Endothelial cell of umbilical vein (primary cell): Measurements from ENCODE around the gene PRKCZ. TPM values are rescaled to one million over a fixed set of nuclear protein-coding genes. Genes with fewer than 3 reads are reported as not detected.

Experiments used
- BruUV-seq: library from RNA; stranded (reverse); fragments of 400-500 nt; replicated peaks from 2 replicates; lab custom pipeline; 2021; lab: Mats Ljungman, UMichigan
- CTCF ChIA-PET: fragments of 300-600, 350-600 bp; sonication (Branson Sonifier 250); formaldehyde crosslinking; loops from one replicate; lab custom pipeline; 2021; ENCODE audit warnings: antibody characterized with exemption, inconsistent platforms; lab: Charles Lee
- POLR2A ChIA-PET: fragments of 300-600, 350-600 bp; sonication (Branson Sonifier 250); formaldehyde crosslinking; loops from one replicate; lab custom pipeline; 2021; ENCODE audit warnings: antibody characterized with exemption, inconsistent platforms; lab: Charles Lee
- DNase-seq: peaks from one replicate; pipeline ENCODE4 v3.0.0-alpha.2; 2011; ENCODE audit warnings: low read depth, low spot score
- FAIRE-seq: peaks from 2 replicates; lab custom pipeline; 2011; peaks lifted over from hg19 to GRCh38; lab: Jason Lieb, UNC
- H2AFZ ChIP-seq: 2 replicates; pipeline ENCODE4 v1.6.0; 2012; ENCODE audit warnings: low read depth, low read length, control low read depth, inconsistent platforms
- H3K27ac ChIP-seq: 2 replicates; pipeline ENCODE4 v1.5.1; 2011; ENCODE audit warnings: low read depth, mild to moderate bottlenecking, control low read depth, low read length, moderate library complexity; ENCODE audit not compliant: insufficient read depth
- H3K27me3 ChIP-seq, 2 experiments: 2 replicates each; pipeline versions ENCODE4 v1.6.0 to v1.6.1; 2011; ENCODE audit warnings: low read length in 2 of 2, mixed read lengths in 1 of 2; ENCODE audit not compliant: control insufficient read depth in 2 of 2, insufficient read depth in 2 of 2
- H3K36me3 ChIP-seq, 2 experiments: 2 replicates in 1 of 2; 3 replicates in 1 of 2; pipeline ENCODE4 v1.5.1; 2011; ENCODE audit warnings: low read length in 2 of 2, mild to moderate bottlenecking in 1 of 2, moderate library complexity in 1 of 2; ENCODE audit not compliant: control insufficient read depth in 2 of 2, insufficient read depth in 2 of 2; ENCODE audit errors: extremely low read depth in 1 of 2
- H3K4me1 ChIP-seq: 3 replicates; pipeline ENCODE4 v1.5.1; 2011; ENCODE audit warnings: mild to moderate bottlenecking, low read length; ENCODE audit not compliant: control insufficient read depth, insufficient read depth; ENCODE audit errors: extremely low read depth
- H3K4me2 ChIP-seq: 2 replicates; pipeline ENCODE4 v1.6.1; 2011; ENCODE audit warnings: low read length, control low read depth, mixed read lengths; ENCODE audit not compliant: insufficient read depth
- H3K4me3 ChIP-seq, 3 experiments: fragments of 200-600 bp in 1 of 3; sonication (generic), shearing (Covaris generic) in 1 of 3; replicated peaks in 1 of 3; 2 replicates each; pipeline ENCODE4 v1.5.1; 2011 to 2016; ENCODE audit warnings: control low read depth in 3 of 3, low read length in 3 of 3, mild to moderate bottlenecking in 2 of 3, inconsistent platforms in 1 of 3, low read depth in 1 of 3, moderate library complexity in 1 of 3; ENCODE audit not compliant: insufficient read depth in 1 of 3
- H3K79me2 ChIP-seq: 2 replicates; pipeline ENCODE4 v1.6.0; 2012; ENCODE audit warnings: low read length, inconsistent platforms; ENCODE audit not compliant: control insufficient read depth, insufficient read depth
- H3K9ac ChIP-seq: replicated peaks from 2 replicates; pipeline ENCODE3; 2011; ENCODE audit warnings: low read length, control low read depth; ENCODE audit not compliant: insufficient read depth; ENCODE audit errors: extremely low read depth
- H3K9me1 ChIP-seq: replicated peaks from 3 replicates; pipeline ENCODE4 v1.6.0; 2011; ENCODE audit warnings: mild to moderate bottlenecking, low read length; ENCODE audit not compliant: control insufficient read depth, insufficient read depth; ENCODE audit errors: extremely low read depth
- H3K9me3 ChIP-seq: replicated peaks from 2 replicates; pipeline ENCODE4 v1.5.1; 2012; ENCODE audit warnings: low read length, inconsistent platforms; ENCODE audit not compliant: control insufficient read depth, insufficient read depth
- H4K20me1 ChIP-seq: replicated peaks from 2 replicates; pipeline ENCODE3; 2011; ENCODE audit warnings: mild to moderate bottlenecking, low read length; ENCODE audit not compliant: control insufficient read depth, insufficient read depth; ENCODE audit errors: extremely low read depth
- EZH2 ChIP-seq: IDR thresholded peaks from 2 replicates; pipeline ENCODE4 v1.6.1; 2012; ENCODE audit warnings: borderline replicate concordance, low read depth, mild to moderate bottlenecking, moderate library complexity, low read length, inconsistent platforms; ENCODE audit not compliant: severe bottlenecking
- FOS ChIP-seq: IDR thresholded peaks from 2 replicates; pipeline ENCODE4 v1.6.1; 2011; ENCODE audit warnings: mild to moderate bottlenecking, low read length, moderate library complexity, borderline replicate concordance; ENCODE audit not compliant: insufficient read depth
- GATA2 ChIP-seq: IDR thresholded peaks from 2 replicates; pipeline ENCODE4 v1.7.0; 2011; ENCODE audit warnings: low read depth, mild to moderate bottlenecking, moderate library complexity, mixed read lengths, low read length; ENCODE audit not compliant: insufficient read length, insufficient read depth
- JUN ChIP-seq: IDR thresholded peaks from 2 replicates; pipeline ENCODE4 v1.6.1; 2011; ENCODE audit warnings: borderline replicate concordance, low read depth; ENCODE audit not compliant: insufficient read length, insufficient read depth
- MAX ChIP-seq: IDR thresholded peaks from 2 replicates; pipeline ENCODE4 v1.6.1; 2011; ENCODE audit not compliant: insufficient read depth, insufficient read length
- MYC ChIP-seq: IDR thresholded peaks from one replicate; pipeline ENCODE4 v1.6.1; 2011; ENCODE audit warnings: mild to moderate bottlenecking, low read depth, low read length
- POLR2A ChIP-seq: IDR thresholded peaks from 2 replicates; pipeline ENCODE4 v1.6.1; 2012; ENCODE audit warnings: low read depth, mild to moderate bottlenecking, control low read depth, low read length
- POLR2AphosphoS5 ChIP-seq: IDR thresholded peaks from 2 replicates; pipeline ENCODE4 v1.6.1; 2012; ENCODE audit warnings: low read depth, mild to moderate bottlenecking, control low read depth, low read length, moderate library complexity; ENCODE audit not compliant: insufficient read depth
- dilution Hi-C: fragments of 300-500 bp; cut with MboI; formaldehyde crosslinking; loops from one replicate; pipeline ENCODE4 v1.15.0; 2019; ENCODE audit warnings: low sequenced_read_pairs; ENCODE audit not compliant: extremely low pct_ligation_motif_present
- intact Hi-C: fragments of 100-400 bp; cut with micrococcal nuclease; formaldehyde crosslinking; loops from one replicate; pipeline ENCODE4 v1.10.0; 2022
- polyA plus RNA-seq, 4 experiments: library from polyadenylated mRNA; depleted of rRNA in 3 of 4; stranded (reverse) in 3 of 4; unstranded in 1 of 4; fragments of >200 nt; gene quantifications; 2 replicates each; pipeline versions ENCODE4 v1.2.1 to v1.2.3, GENCODE V29; 2011 to 2012; ENCODE audit warnings: missing spikeins in 1 of 4
- total RNA-seq: library from RNA; stranded (reverse); gene quantifications from 2 replicates; pipeline ENCODE4 v1.2.3, GENCODE V29; 2021
- TF ChIP-seq, protein P1 (sequence below), 2 donors: IDR thresholded peaks; 1 replicate in 1 of 2; 2 replicates in 1 of 2; pipeline ENCODE4 v1.5.1; 2011; ENCODE audit warnings: low read length in 2 of 2, mild to moderate bottlenecking in 2 of 2, moderate library complexity in 2 of 2, control low read depth in 1 of 2, inconsistent platforms in 1 of 2, low read depth in 1 of 2; ENCODE audit not compliant: insufficient read depth in 1 of 2; ENCODE audit errors: extremely low read depth in 1 of 2

Gene PRKCZ
- total and polyA plus RNA-seq, 2 donors (not counting 3 experiments of a cell fraction or from before 2014, with no cell fraction given) = 0.22 to 1.7 TPM

DNA sequence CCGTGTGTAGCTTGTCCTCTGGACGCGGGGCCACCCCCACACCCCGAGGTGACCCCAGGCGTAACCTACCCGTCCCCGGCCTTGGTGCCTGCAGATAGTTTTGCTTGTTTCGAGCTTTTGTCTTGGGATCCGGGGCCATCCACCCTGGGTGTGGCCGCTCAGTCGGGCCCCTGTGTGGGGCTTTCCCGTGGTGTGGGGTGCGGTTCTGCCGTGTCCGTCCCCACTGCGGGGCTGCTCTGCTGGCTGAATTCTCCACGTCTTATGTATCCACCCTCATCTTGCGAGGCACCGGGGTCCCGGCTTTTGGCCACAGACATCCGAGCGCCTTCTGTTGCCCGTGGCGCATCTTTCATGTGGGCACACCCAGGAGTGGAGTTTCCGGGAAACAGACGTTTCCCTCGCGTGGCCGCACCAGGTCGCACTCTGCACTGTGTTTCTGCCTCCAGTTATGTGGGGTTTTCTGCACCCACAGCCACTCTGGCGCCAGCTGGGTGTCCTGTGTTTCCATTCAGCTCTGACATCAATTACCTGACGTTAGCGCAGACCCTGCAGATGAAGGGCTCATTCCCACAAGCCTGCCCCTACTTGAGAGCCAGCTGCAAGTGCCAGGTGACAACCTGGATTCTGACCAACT is 64.9 kb downstream of the PRKCZ start:
- no peak overlapping the region for H3K9ac ChIP-seq
- no peak for DNase-seq
- no peaks in the 10 kb centered on the region for H3K4me1 ChIP-seq
- H3K79me2 ChIP-seq = no peaks in the 10 kb centered on the region
- no peaks in the 10 kb centered on the region for H3K9me1 ChIP-seq
- H3K4me3 ChIP-seq = no peak overlapping the region
- no peak overlapping the region for H3K27ac ChIP-seq
- H3K36me3 ChIP-seq = no peaks in the 10 kb centered on the region
- no peak overlapping the region for H2AFZ ChIP-seq
- no TSS peak for BruUV-seq
- no peak overlapping the region for H3K4me2 ChIP-seq
- no peak for FAIRE-seq
- H3K9me3 ChIP-seq = no peaks in the 10 kb centered on the region
- dilution Hi-C loops (no loop called here), intact Hi-C loops (no loop called here)
- no peaks in the 10 kb centered on the region for H3K27me3 ChIP-seq
- H4K20me1 ChIP-seq = no peaks in the 10 kb centered on the region
- ChIA-PET POLR2A (no interaction called here), CTCF (interaction anchor here (2.1 kb wide), 1 partner anchor 59 kb away, joined by 5 read pairs; no protein-coding TSS in a partner anchor)
- TF ChIP-seq GATA2 (no peak), JUN (no peak)

- Histone ChIP-seq H3K4me3 (no peak overlapping the region), H3K27me3 (no peaks in the 10 kb centered on the region), H3K4me2 (no peak overlapping the region), H3K36me3 (no peaks in the 10 kb centered on the region), H4K20me1 (no peaks in the 10 kb centered on the region), H3K9ac (no peak overlapping the region), H3K9me1 (no peaks in the 10 kb centered on the region), H2AFZ (no peak overlapping the region), H3K79me2 (no peaks in the 10 kb centered on the region), H3K27ac (no peak overlapping the region), H3K4me1 (no peaks in the 10 kb centered on the region), H3K9me3 (no peaks in the 10 kb centered on the region)
- ChIA-PET CTCF (interaction anchor here (2.1 kb wide), 1 partner anchor 59 kb away, joined by 5 read pairs; no protein-coding TSS in a partner anchor), POLR2A (no interaction called here)
- dilution Hi-C loops = no loop called here
- DNase-seq (no peak), FAIRE-seq (no peak)
- no TSS peak for BruUV-seq
- TF ChIP-seq FOS (no peak), POLR2AphosphoS5 (no peak), POLR2A (no peak), MYC (no peak), GATA2 (no peak), JUN (no peak), MAX (no peak), EZH2 (no peak)
- TF ChIP-seq, protein P1, sequence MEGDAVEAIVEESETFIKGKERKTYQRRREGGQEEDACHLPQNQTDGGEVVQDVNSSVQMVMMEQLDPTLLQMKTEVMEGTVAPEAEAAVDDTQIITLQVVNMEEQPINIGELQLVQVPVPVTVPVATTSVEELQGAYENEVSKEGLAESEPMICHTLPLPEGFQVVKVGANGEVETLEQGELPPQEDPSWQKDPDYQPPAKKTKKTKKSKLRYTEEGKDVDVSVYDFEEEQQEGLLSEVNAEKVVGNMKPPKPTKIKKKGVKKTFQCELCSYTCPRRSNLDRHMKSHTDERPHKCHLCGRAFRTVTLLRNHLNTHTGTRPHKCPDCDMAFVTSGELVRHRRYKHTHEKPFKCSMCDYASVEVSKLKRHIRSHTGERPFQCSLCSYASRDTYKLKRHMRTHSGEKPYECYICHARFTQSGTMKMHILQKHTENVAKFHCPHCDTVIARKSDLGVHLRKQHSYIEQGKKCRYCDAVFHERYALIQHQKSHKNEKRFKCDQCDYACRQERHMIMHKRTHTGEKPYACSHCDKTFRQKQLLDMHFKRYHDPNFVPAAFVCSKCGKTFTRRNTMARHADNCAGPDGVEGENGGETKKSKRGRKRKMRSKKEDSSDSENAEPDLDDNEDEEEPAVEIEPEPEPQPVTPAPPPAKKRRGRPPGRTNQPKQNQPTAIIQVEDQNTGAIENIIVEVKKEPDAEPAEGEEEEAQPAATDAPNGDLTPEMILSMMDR (IDR thresholded peaks at IDR 0.05; ENCODE audit: extremely low read depth in 1 of 2, insufficient read depth in 1 of 2, low read depth in 1 of 2, low read length in 2 of 2) = no peak
- intact Hi-C loops = no loop called here
These were observed 65.6 kb downstream of the PRKCZ start for GRCh38 chr1:2115702-2116341.
